ENCODE measurements around the gene SNCAIP.

DNA sequence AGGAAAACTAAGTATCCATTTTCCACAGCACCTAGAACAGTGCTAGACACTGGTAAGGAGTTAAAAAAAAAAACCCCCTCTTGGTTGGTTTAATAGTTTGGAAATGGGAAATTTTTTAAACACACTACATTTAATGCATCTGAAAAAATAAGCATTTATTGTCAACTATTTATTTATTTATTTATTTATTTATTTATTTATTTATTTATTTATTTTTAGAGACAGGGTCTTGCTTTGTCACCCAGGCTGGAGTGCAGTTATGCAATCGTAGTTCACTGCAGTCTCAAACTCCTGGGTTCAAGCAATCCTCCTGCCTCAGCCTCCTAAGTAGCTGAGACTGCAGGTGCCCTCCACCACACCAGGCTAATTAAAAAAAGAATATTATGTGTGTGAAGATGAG lies 51.6 kb downstream of the SNCAIP start:
- TF ChIP-seq, protein P1, sequence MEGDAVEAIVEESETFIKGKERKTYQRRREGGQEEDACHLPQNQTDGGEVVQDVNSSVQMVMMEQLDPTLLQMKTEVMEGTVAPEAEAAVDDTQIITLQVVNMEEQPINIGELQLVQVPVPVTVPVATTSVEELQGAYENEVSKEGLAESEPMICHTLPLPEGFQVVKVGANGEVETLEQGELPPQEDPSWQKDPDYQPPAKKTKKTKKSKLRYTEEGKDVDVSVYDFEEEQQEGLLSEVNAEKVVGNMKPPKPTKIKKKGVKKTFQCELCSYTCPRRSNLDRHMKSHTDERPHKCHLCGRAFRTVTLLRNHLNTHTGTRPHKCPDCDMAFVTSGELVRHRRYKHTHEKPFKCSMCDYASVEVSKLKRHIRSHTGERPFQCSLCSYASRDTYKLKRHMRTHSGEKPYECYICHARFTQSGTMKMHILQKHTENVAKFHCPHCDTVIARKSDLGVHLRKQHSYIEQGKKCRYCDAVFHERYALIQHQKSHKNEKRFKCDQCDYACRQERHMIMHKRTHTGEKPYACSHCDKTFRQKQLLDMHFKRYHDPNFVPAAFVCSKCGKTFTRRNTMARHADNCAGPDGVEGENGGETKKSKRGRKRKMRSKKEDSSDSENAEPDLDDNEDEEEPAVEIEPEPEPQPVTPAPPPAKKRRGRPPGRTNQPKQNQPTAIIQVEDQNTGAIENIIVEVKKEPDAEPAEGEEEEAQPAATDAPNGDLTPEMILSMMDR (IDR thresholded peaks at IDR 0.05): no peak
- TF ChIP-seq POLR2A (IDR thresholded peaks at IDR 0.05): no peak

Measured in transverse colon (tissue), 3 donors.